HEK293 (cell line): Measurements from ENCODE around the gene BSCL2.
A peak's percentile ranks its signal among the peaks of the same experiment; 100 is the strongest.

ENCODE experiments used
- CTCF ChIA-PET: fragments of 350-600 bp; formaldehyde crosslinking; extraction: SDS; loops from one replicate; lab custom pipeline; 2021; ENCODE audit warnings: antibody characterized with exemption; lab: Yijun Ruan, JAX
- POLR2A ChIA-PET: fragments of 300-600 bp; formaldehyde crosslinking; extraction: SDS; loops from one replicate; lab custom pipeline; 2020; ENCODE audit warnings: antibody characterized with exemption, inconsistent platforms; lab: Yijun Ruan, JAX
- H3K27ac ChIP-seq: fragments of 200-500 bp; sonication (Bioruptor generic); 2 replicates; pipeline ENCODE4 v1.5.1; 2014; ENCODE audit warnings: low read depth, low read length, control low read depth, inconsistent platforms; ENCODE audit errors: extremely low read depth
- H3K36me3 ChIP-seq, 2 experiments: fragments of 200-500 bp in 1 of 2; sonication (Bioruptor generic) in 1 of 2; 1 replicate in 1 of 2; 2 replicates in 1 of 2; pipeline ENCODE4 v1.5.1; 2014 to 2017; ENCODE audit warnings: inconsistent platforms in 2 of 2, low read length in 2 of 2; ENCODE audit not compliant: control insufficient read depth in 2 of 2, insufficient read depth in 1 of 2
- H3K4me1 ChIP-seq: fragments of 200-500 bp; sonication (Bioruptor generic); 2 replicates; pipeline ENCODE4 v1.5.1; 2014; ENCODE audit warnings: mild to moderate bottlenecking, low read length, inconsistent platforms; ENCODE audit not compliant: control insufficient read depth, insufficient read depth
- H3K4me3 ChIP-seq: 2 replicates; pipeline ENCODE4 v1.5.1; 2011; ENCODE audit warnings: low read depth, mild to moderate bottlenecking, control low read depth, low read length, moderate library complexity
- H3K9me3 ChIP-seq: fragments of 200-500 bp; sonication (Bioruptor generic); 2 replicates; pipeline ENCODE4 v1.5.1; 2014; ENCODE audit warnings: low read depth, low read length, inconsistent platforms; ENCODE audit not compliant: control insufficient read depth, insufficient read depth
- KLF9 ChIP-seq: fragments of 450-650 bp; formaldehyde crosslinking; IDR thresholded peaks from 2 replicates; pipeline ENCODE4 v1.5.1; 2016; ENCODE audit warnings: missing biosample characterization, missing genetic modification characterization, low read depth
- MYNN ChIP-seq: fragments of 450-650 bp; formaldehyde crosslinking; IDR thresholded peaks from 2 replicates; pipeline ENCODE4 v1.5.1; 2016; ENCODE audit warnings: missing biosample characterization, missing genetic modification characterization, borderline replicate concordance
- OVOL3 ChIP-seq: fragments of 450-650 bp; formaldehyde crosslinking; IDR thresholded peaks from 2 replicates; pipeline ENCODE4 v1.5.1; 2016; ENCODE audit warnings: missing biosample characterization, missing genetic modification characterization
- PRDM6 ChIP-seq: fragments of 450-650 bp; formaldehyde crosslinking; IDR thresholded peaks from 2 replicates; pipeline ENCODE4 v1.5.1; 2017; ENCODE audit warnings: missing biosample characterization, missing genetic modification characterization
- RBAK ChIP-seq: fragments of 450-650 bp; formaldehyde crosslinking; IDR thresholded peaks from 2 replicates; pipeline ENCODE4 v1.5.1; 2016; ENCODE audit warnings: missing biosample characterization, missing genetic modification characterization
- ZBTB17 ChIP-seq: fragments of 450-650 bp; formaldehyde crosslinking; IDR thresholded peaks from 2 replicates; pipeline ENCODE4 v1.5.1; 2016; ENCODE audit warnings: missing biosample characterization, missing genetic modification characterization
- ZBTB26 ChIP-seq: fragments of 450-650 bp; formaldehyde crosslinking; optimal IDR thresholded peaks from 2 replicates; pipeline ENCODE3; 2016; ENCODE audit warnings: missing biosample characterization, mild to moderate bottlenecking, missing genetic modification characterization
- ZNF132 ChIP-seq: fragments of 450-650 bp; formaldehyde crosslinking; IDR thresholded peaks from 2 replicates; pipeline ENCODE4 v1.5.1; 2017; ENCODE audit warnings: missing biosample characterization, missing genetic modification characterization, borderline replicate concordance
- ZNF133 ChIP-seq: fragments of 450-650 bp; formaldehyde crosslinking; IDR thresholded peaks from 2 replicates; pipeline ENCODE4 v1.5.1; 2016; ENCODE audit warnings: missing biosample characterization, missing genetic modification characterization
- ZNF138 ChIP-seq: fragments of 450-650 bp; formaldehyde crosslinking; IDR thresholded peaks from 2 replicates; pipeline ENCODE4 v1.5.1; 2016; ENCODE audit warnings: missing biosample characterization, missing genetic modification characterization, borderline replicate concordance
- ZNF221 ChIP-seq: fragments of 450-650 bp; formaldehyde crosslinking; IDR thresholded peaks from 2 replicates; pipeline ENCODE4 v1.5.1; 2017; ENCODE audit warnings: missing biosample characterization, missing genetic modification characterization, borderline replicate concordance
- ZNF510 ChIP-seq: fragments of 450-650 bp; formaldehyde crosslinking; IDR thresholded peaks from 2 replicates; pipeline ENCODE4 v1.5.1; 2018; ENCODE audit warnings: mild to moderate bottlenecking, missing genetic modification characterization, missing biosample characterization; ENCODE audit not compliant: insufficient replicate concordance
- ZNF558 ChIP-seq: fragments of 450-650 bp; formaldehyde crosslinking; IDR thresholded peaks from 2 replicates; pipeline ENCODE4 v1.5.1; 2016; ENCODE audit warnings: missing biosample characterization, missing genetic modification characterization
- ZNF623 ChIP-seq: fragments of 450-650 bp; formaldehyde crosslinking; IDR thresholded peaks from 2 replicates; pipeline ENCODE4 v1.5.1; 2016; ENCODE audit warnings: missing biosample characterization, missing genetic modification characterization
- ZNF660 ChIP-seq: fragments of 450-650 bp; IDR thresholded peaks from 2 replicates; pipeline ENCODE4 v1.5.1; 2018; ENCODE audit warnings: missing biosample characterization, mild to moderate bottlenecking, missing genetic modification characterization
- ZNF777 ChIP-seq: fragments of 450-650 bp; formaldehyde crosslinking; IDR thresholded peaks from 2 replicates; pipeline ENCODE4 v1.5.1; 2017; ENCODE audit warnings: missing biosample characterization, missing genetic modification characterization, borderline replicate concordance
- ZXDB ChIP-seq: fragments of 450-650 bp; formaldehyde crosslinking; IDR thresholded peaks from 2 replicates; pipeline ENCODE4 v1.5.1; 2016; ENCODE audit warnings: missing biosample characterization, missing genetic modification characterization
- TF ChIP-seq, protein P1 (sequence below): IDR thresholded peaks from 2 replicates; pipeline ENCODE4 v1.6.1; 2011; ENCODE audit warnings: mild to moderate bottlenecking, low read depth, low read length, borderline replicate concordance
- TF ChIP-seq, protein P2 (sequence below): fragments of 450-650 bp; formaldehyde crosslinking; IDR thresholded peaks from 2 replicates; pipeline ENCODE4 v1.5.1; 2017; ENCODE audit warnings: missing biosample characterization, missing genetic modification characterization
- TF ChIP-seq, protein P3 (sequence below): fragments of 450-650 bp; formaldehyde crosslinking; IDR thresholded peaks from 2 replicates; pipeline ENCODE4 v1.5.1; 2016; ENCODE audit warnings: missing biosample characterization, missing genetic modification characterization

Gene BSCL2

DNA sequence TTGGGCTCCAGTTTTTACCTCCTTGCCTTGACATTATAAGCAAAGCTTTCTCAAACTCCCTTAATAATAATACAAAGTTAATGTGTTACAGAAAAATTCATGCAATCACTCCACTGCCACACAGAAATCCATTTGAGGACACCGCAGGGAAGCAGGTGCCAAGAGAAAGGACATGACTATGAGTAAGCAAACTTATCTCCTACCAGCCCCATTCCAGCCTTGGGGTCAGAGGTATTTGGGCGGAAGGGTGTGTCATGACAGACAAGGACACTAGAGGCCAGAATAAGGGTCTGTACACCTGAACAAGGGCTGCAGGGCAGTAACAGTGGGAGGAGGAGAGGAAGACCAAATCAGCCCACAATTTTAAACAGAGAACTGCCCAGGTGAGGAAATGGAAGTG, 6.1 kb upstream of the BSCL2 start:
- H3K36me3 ChIP-seq, result peaks cover 15 to 97% of the 10 kb centered on the region in 2 experiments
- H3K4me3 ChIP-seq, result no peak overlapping the region
- no peak overlapping the region for H3K27ac ChIP-seq
- POLR2A ChIA-PET, result interaction anchor here (0.6 to 1.0 kb wide), 5 partner anchors 11 to 168 kb away, joined by 3 read pairs; partner anchors contain the start of genes C11orf98, CSKMT and ZBTB3
- no peaks in the 10 kb centered on the region for H3K4me1 ChIP-seq
- CTCF ChIA-PET, result no interaction called here
- H3K9me3 ChIP-seq, result no peaks in the 10 kb centered on the region
- TF ChIP-seq ZNF623 (tag by site-specific recombination) (no peak), ZNF660 (tag by site-specific recombination) (no peak), ZNF133 (no peak), MYNN (tag by site-specific recombination) (no peak), RBAK (tag by site-specific recombination) (no peak), ZBTB26 (tag by site-specific recombination) (no peak), ZNF510 (tag by site-specific recombination) (no peak)

DNA sequence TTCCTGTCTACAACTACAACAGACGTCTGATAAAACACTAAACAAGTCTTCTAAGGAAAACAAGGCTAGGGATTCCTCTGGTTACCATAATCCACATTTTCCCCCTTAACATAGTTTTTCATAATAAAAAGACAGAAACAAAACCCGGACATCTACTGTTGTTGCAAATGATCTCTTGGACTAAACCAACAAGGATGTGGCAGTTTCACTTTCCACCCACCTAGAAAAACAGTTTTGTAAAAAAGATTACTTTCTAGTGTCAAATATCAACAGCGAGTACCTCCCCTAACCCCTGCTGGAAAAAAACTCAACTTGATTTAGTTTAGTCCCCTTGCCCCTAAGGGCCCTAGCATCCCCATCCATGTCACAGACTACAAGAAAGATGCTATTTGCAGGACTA, 5.6 kb upstream of the BSCL2 start:
- CTCF ChIA-PET, result interaction anchor here (0.7 kb wide), 1 partner anchor 12 kb away, joined by 3 read pairs; no protein-coding TSS in a partner anchor
- no peak overlapping the region for H3K27ac ChIP-seq
- POLR2A ChIA-PET, result no interaction called here
- no peak for TF ChIP-seq ZBTB17 (tag by site-specific recombination)
- no peak for TF ChIP-seq ZNF510 (tag by site-specific recombination)
- TF ChIP-seq PRDM6, result 0 out of 2 replicates have a peak, but pooled peaks have one; percentile 17
- no peak for TF ChIP-seq ZXDB (tag by site-specific recombination)
- TF ChIP-seq ZNF221 (tag by site-specific recombination), result no peak
- TF ChIP-seq KLF9, result no peak
- TF ChIP-seq, protein P1, sequence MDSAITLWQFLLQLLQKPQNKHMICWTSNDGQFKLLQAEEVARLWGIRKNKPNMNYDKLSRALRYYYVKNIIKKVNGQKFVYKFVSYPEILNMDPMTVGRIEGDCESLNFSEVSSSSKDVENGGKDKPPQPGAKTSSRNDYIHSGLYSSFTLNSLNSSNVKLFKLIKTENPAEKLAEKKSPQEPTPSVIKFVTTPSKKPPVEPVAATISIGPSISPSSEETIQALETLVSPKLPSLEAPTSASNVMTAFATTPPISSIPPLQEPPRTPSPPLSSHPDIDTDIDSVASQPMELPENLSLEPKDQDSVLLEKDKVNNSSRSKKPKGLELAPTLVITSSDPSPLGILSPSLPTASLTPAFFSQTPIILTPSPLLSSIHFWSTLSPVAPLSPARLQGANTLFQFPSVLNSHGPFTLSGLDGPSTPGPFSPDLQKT, result no peak
- TF ChIP-seq ZNF777, result no peak
- TF ChIP-seq ZNF132 (tag by site-specific recombination), result no peak
- TF ChIP-seq OVOL3 (tag by site-specific recombination), result no peak
- TF ChIP-seq, protein P2, sequence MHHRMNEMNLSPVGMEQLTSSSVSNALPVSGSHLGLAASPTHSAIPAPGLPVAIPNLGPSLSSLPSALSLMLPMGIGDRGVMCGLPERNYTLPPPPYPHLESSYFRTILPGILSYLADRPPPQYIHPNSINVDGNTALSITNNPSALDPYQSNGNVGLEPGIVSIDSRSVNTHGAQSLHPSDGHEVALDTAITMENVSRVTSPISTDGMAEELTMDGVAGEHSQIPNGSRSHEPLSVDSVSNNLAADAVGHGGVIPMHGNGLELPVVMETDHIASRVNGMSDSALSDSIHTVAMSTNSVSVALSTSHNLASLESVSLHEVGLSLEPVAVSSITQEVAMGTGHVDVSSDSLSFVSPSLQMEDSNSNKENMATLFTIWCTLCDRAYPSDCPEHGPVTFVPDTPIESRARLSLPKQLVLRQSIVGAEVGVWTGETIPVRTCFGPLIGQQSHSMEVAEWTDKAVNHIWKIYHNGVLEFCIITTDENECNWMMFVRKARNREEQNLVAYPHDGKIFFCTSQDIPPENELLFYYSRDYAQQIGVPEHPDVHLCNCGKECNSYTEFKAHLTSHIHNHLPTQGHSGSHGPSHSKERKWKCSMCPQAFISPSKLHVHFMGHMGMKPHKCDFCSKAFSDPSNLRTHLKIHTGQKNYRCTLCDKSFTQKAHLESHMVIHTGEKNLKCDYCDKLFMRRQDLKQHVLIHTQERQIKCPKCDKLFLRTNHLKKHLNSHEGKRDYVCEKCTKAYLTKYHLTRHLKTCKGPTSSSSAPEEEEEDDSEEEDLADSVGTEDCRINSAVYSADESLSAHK (tag by site-specific recombination), result peak; percentile 57
- TF ChIP-seq ZNF138 (tag by site-specific recombination), result no peak
- TF ChIP-seq ZNF558 (tag by site-specific recombination), result no peak
- TF ChIP-seq, protein P3, sequence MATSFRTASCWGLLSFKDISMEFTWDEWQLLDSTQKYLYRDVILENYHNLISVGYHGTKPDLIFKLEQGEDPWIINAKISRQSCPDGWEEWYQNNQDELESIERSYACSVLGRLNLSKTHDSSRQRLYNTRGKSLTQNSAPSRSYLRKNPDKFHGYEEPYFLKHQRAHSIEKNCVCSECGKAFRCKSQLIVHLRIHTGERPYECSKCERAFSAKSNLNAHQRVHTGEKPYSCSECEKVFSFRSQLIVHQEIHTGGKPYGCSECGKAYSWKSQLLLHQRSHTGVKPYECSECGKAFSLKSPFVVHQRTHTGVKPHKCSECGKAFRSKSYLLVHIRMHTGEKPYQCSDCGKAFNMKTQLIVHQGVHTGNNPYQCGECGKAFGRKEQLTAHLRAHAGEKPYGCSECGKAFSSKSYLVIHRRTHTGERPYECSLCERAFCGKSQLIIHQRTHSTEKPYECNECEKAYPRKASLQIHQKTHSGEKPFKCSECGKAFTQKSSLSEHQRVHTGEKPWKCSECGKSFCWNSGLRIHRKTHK (tag by site-specific recombination), result no peak

More for the DNA sequence above, 5.6 kb upstream of the BSCL2 start:
- Histone ChIP-seq H3K9me3 (no peaks in the 10 kb centered on the region), H3K36me3 (peaks cover 13 to 97% of the 10 kb centered on the region in 2 experiments), H3K4me1 (no peaks in the 10 kb centered on the region), H3K4me3 (no peak overlapping the region)
